ENCODE measurements around the gene RNASE9.
"Not testable (repeated sequence)": the region's sequence is repeated elsewhere in the genome, so short reads cannot be mapped to it uniquely, and the experiment has no call there.

The RNASE9 gene

DNA sequence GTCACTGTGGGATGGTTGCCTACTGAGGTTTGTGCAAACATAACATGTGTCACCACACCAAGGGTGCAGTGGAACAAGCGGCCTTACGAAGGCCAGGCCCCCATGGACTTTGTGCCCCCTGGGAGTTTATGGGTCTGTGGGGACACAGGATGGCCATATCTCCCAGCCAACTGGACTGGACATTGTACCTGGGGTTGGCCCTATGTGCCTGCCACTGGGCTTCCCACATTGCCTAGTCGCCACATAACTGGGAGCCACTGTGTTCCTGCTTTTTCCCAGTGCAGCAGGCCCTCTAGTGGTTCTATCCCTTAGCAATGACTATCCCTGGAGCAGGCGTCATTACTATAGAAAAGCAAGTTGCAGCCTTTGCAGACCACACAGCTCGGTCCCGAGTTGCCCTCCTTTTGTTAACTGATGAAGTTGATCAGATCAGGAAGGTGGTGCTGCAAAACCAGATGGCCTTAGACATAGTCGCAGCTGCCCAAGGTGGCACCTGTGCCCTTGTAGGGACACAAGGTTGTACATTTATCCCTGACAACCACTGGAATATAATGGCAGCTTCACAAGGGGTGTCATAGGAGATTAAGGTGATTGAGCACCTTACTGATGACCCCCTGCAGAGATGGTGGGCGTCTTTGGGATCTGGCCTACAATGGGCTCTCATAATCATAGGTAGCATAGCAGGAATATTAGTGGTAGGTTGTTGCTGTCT lies 45.5 kb upstream of the RNASE9 start:
- TF ChIP-seq, protein P1, sequence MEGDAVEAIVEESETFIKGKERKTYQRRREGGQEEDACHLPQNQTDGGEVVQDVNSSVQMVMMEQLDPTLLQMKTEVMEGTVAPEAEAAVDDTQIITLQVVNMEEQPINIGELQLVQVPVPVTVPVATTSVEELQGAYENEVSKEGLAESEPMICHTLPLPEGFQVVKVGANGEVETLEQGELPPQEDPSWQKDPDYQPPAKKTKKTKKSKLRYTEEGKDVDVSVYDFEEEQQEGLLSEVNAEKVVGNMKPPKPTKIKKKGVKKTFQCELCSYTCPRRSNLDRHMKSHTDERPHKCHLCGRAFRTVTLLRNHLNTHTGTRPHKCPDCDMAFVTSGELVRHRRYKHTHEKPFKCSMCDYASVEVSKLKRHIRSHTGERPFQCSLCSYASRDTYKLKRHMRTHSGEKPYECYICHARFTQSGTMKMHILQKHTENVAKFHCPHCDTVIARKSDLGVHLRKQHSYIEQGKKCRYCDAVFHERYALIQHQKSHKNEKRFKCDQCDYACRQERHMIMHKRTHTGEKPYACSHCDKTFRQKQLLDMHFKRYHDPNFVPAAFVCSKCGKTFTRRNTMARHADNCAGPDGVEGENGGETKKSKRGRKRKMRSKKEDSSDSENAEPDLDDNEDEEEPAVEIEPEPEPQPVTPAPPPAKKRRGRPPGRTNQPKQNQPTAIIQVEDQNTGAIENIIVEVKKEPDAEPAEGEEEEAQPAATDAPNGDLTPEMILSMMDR (IDR thresholded peaks at IDR 0.05; ENCODE audit: low read depth, low read length), result peak; percentile 83
- DNase-seq (ENCODE audit: low read depth in 2 of 2), result peak; percentile 64 to 74
- no peak overlapping the region for H3K4me3 ChIP-seq (replicated peaks in 1 of 2; ENCODE audit: low read depth in 2 of 2, low read length in 2 of 2)

DNA sequence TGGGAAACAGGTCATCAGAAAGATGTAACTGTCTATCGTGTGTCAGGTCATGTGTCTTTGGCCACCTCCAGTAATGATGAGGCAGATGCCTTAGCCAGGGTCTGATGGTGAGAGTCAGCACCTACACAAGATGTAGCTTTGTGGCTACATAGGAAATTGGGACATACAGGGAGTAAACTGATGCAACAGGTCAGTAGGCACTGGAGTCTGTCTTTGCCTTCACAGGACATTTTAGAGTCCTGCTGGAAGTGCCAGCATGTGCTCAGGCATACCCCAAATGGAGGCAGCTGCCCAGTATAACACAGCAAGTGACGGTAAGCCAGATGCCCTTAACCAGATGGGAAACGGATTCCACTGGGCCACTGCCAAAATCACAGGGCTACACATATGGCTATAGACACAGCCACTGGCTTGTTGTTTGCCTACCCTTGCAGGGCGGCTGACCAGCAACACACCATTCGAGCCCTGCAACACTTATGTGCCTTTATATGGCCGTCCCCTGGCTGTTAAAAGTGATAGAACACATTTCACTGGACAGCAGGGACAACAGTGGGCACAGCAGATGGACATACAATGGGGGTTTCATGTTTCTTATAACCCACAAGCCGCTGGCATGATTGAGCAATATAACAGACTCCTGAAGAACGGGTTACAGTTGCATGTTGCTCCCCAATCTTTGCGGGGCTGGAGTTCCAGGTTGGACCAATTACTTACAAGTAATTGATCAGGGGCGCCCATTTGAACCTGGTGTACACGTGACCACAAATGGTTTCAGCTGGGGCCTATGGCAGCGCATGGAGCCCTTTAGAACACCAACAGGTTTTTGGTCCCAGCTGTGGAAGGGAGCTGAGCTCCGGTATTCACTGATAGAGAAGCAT lies 43.2 kb upstream of the RNASE9 start:
- DNase-seq (ENCODE audit: low read depth in 2 of 2), result no peak
- TF ChIP-seq, protein P1 (IDR thresholded peaks at IDR 0.05; ENCODE audit: low read depth, low read length), result no peak
- H3K4me3 ChIP-seq (replicated peaks in 1 of 2; ENCODE audit: low read depth in 2 of 2, low read length in 2 of 2), result no peak overlapping the region

GRCh38 chr14:20602583-20602982 lies 41.7 kb upstream of the RNASE9 start:
- no peak for DNase-seq (ENCODE audit: low read depth in 2 of 2)
- TF ChIP-seq, protein P1 (IDR thresholded peaks at IDR 0.05; ENCODE audit: low read depth, low read length), result no peak
- no peak overlapping the region for H3K4me3 ChIP-seq (replicated peaks in 1 of 2; ENCODE audit: low read depth in 2 of 2, low read length in 2 of 2)

DNA sequence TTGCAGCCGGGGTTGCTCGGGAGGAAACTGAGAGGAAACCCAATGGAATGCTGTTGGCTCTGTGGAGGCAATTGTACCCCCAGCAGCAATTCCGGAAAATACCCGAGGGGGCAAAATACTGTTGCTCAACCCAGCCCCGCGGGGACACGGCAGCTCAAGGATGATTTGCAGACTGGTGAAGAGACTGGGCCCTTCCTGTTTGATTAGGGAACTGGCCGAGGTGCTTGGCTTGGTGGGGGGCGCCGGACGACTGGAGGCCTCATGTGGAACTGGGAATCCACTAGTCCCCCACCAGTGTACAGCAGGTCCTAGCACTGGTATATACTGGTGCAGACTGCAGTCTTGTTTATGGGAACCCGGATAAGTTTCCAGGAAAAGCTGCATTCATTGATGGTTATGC lies 40.7 kb upstream of the RNASE9 start:
- H3K4me3 ChIP-seq (replicated peaks in 1 of 2; ENCODE audit: low read depth in 2 of 2, low read length in 2 of 2), result no peak overlapping the region
- DNase-seq (ENCODE audit: low read depth in 2 of 2), result no peak
- TF ChIP-seq, protein P1 (IDR thresholded peaks at IDR 0.05; ENCODE audit: low read depth, low read length), result no peak

GRCh38 chr14:20597108-20597507 lies 36.3 kb upstream of the RNASE9 start:
- TF ChIP-seq, protein P1 (IDR thresholded peaks at IDR 0.05; ENCODE audit: low read depth, low read length), result no peak
- no peak overlapping the region for H3K4me3 ChIP-seq (replicated peaks in 1 of 2; ENCODE audit: low read depth in 2 of 2, low read length in 2 of 2)
- no peak for DNase-seq (ENCODE audit: low read depth in 2 of 2)

GRCh38 chr14:20595726-20596125 lies 34.9 kb upstream of the RNASE9 start:
- not testable (repeated sequence) for DNase-seq (ENCODE audit: low read depth in 2 of 2); H3K4me3 ChIP-seq (replicated peaks in 1 of 2; ENCODE audit: low read depth in 2 of 2, low read length in 2 of 2)

DNA sequence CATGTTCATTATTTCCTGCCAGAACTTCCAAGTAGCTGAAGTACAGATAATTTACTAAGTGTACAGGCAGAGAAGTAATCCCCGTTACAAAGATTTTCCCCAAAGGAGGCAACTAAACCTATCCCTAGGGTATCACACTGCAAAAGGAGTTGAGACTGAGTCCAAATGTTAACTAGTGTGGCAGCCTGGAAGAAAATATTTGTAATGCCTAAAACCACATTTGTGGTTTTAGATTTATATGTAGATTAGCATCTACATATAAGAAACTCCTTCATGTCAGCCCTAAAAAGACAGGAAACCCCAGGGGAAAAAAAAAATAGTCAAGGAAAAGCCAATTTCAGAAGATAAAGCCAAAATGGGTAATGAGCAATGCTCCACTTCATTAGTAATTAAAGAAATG lies 31.7 kb upstream of the RNASE9 start:
- DNase-seq (ENCODE audit: low read depth in 2 of 2), result no peak
- TF ChIP-seq, protein P1 (IDR thresholded peaks at IDR 0.05; ENCODE audit: low read depth, low read length), result no peak
- no peak overlapping the region for H3K4me3 ChIP-seq (replicated peaks in 1 of 2; ENCODE audit: low read depth in 2 of 2, low read length in 2 of 2)
